ENCODE measurements around the gene ITIH1. TPM values are rescaled to one million over a fixed set of nuclear protein-coding genes. Genes with fewer than 3 reads are reported as not detected.

Gene ITIH1
- total and polyA plus RNA-seq, 2 of the 4 experiments (the other 2 are of a cell fraction): not detected

DNA sequence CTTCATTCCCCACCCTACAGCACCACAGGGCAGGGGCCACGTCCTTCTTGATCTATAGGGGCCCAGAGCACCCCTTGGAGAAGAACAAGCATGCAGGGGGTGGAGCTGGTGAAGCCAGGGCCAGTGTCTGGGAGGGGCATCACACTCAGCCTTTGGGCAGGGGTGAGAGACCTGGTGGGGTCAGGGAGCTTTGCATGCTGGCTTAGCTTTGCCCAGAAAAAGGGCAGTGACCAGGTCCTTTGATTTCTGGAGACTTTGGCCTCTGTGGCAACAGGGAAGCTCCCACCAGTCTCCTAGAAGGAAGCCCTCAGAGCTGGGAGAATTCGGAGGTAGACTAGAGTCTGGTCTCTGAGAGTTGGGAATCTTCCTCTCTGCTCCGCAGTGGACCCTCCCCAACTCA is 52.1 kb downstream of the ITIH1 start:
- Histone ChIP-seq H3K9me3 (ENCODE audit: control insufficient read depth, insufficient read depth, low read length) (no peaks in the 10 kb centered on the region), H3K4me3 (ENCODE audit: insufficient read depth, low read depth, low read length) (no peak overlapping the region), H4K8ac (ENCODE audit: low read depth in 2 of 2, low read length in 2 of 2) (no peak overlapping the region), H2BK15ac (ENCODE audit: low read depth, low read length) (no peak overlapping the region), H3K79me1 (ENCODE audit: low read depth in 1 of 2, low read length in 2 of 2) (no peaks in the 10 kb centered on the region), H3K36me3 (ENCODE audit: control insufficient read depth, insufficient read depth, low read length) (no peaks in the 10 kb centered on the region), H3K14ac (replicated peaks; ENCODE audit: low read depth, low read length) (no peak overlapping the region), H4K5ac (ENCODE audit: low read depth, low read length) (no peak overlapping the region), H2AFZ (replicated peaks; ENCODE audit: low read length, poor library complexity) (no peak overlapping the region), H3K27ac (ENCODE audit: insufficient read depth, low read length) (no peak overlapping the region), H3K56ac (ENCODE audit: extremely low read depth, insufficient read depth, low read length) (no peak overlapping the region), H4K20me1 (ENCODE audit: insufficient read depth, low read length) (no peaks in the 10 kb centered on the region), H3K27me3 (ENCODE audit: control insufficient read depth, insufficient read depth, low read length) (peaks cover 1% of the 10 kb centered on the region; the same call in 1 of the 2 replicates), H2BK5ac (ENCODE audit: low read depth, low read length, poor library complexity, severe bottlenecking) (no peak overlapping the region), H2BK20ac (ENCODE audit: low read depth, low read length) (no peak overlapping the region), H3K4ac (ENCODE audit: low read depth, low read length) (no peak overlapping the region), H3K9me1 (ENCODE audit: insufficient read depth, low read length) (peaks cover 9% of the 10 kb centered on the region; the same call in 1 of the 2 replicates), H2BK120ac (ENCODE audit: low read depth, low read length) (no peak overlapping the region), H3K4me1 (ENCODE audit: control insufficient read depth, insufficient read depth, low read length) (peaks cover 7% of the 10 kb centered on the region), H3K23ac (ENCODE audit: low read depth, low read length) (no peak overlapping the region), H3K4me2 (ENCODE audit: low read depth, low read length) (no peak overlapping the region), H2AK5ac (ENCODE audit: low read depth, low read length) (no peak overlapping the region), H2AK9ac (replicated peaks; ENCODE audit: low read depth, low read length, poor library complexity) (no peak overlapping the region), H3K9ac (ENCODE audit: low read depth, low read length) (no peak overlapping the region), H4K91ac (ENCODE audit: insufficient read depth, low read depth, low read length) (no peak overlapping the region), H3K18ac (ENCODE audit: low read depth, low read length) (no peak overlapping the region)
- BruUV-seq (replicated peaks): no TSS peak
- CTCF ChIA-PET: no interaction called here
- ATAC-seq (ENCODE audit: low read depth) (no peak), DNase-seq (no peak)
- POLR2A ChIA-PET (ENCODE audit: unreplicated experiment): no interaction called here
- WGBS, 2 experiments (ENCODE audit: extremely low coverage in 2 of 2, insufficient read length in 1 of 2): no CpG with 5 or more reads among the region's 3 CpGs
- intact Hi-C loops (cut with micrococcal nuclease): no loop called here
- dilution Hi-C loops (cut with HindIII; ENCODE audit: low sequenced_read_pairs, unreplicated experiment): no loop called here
- TF ChIP-seq BHLHE40 (IDR thresholded peaks at IDR 0.05; ENCODE audit: low read depth, low read length): no peak
- no peak for TF ChIP-seq RCOR1 (IDR thresholded peaks at IDR 0.05; ENCODE audit: insufficient replicate concordance, low read length)
- no peak for TF ChIP-seq CHD1 (IDR thresholded peaks at IDR 0.05; ENCODE audit: low read depth, low read length)
- no peak for TF ChIP-seq MXI1 (IDR thresholded peaks at IDR 0.05; ENCODE audit: borderline replicate concordance, low read depth, low read length)
- TF ChIP-seq RAD21 (IDR thresholded peaks at IDR 0.05; ENCODE audit: low read length): no peak
- TF ChIP-seq CEBPB (IDR thresholded peaks at IDR 0.05; ENCODE audit: low read depth, low read length): no peak
- TF ChIP-seq POLR2A (IDR thresholded peaks at IDR 0.05; ENCODE audit: low read depth, low read length): no peak
- TF ChIP-seq, protein P1, sequence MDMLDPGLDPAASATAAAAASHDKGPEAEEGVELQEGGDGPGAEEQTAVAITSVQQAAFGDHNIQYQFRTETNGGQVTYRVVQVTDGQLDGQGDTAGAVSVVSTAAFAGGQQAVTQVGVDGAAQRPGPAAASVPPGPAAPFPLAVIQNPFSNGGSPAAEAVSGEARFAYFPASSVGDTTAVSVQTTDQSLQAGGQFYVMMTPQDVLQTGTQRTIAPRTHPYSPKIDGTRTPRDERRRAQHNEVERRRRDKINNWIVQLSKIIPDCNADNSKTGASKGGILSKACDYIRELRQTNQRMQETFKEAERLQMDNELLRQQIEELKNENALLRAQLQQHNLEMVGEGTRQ (IDR thresholded peaks at IDR 0.05; ENCODE audit: low read depth, low read length): no peak
- TF ChIP-seq FOS (IDR thresholded peaks at IDR 0.05; ENCODE audit: low read depth, low read length): no peak
- TF ChIP-seq MAZ (IDR thresholded peaks at IDR 0.05; ENCODE audit: borderline replicate concordance, low read depth, low read length): no peak
- TF ChIP-seq, protein P2, sequence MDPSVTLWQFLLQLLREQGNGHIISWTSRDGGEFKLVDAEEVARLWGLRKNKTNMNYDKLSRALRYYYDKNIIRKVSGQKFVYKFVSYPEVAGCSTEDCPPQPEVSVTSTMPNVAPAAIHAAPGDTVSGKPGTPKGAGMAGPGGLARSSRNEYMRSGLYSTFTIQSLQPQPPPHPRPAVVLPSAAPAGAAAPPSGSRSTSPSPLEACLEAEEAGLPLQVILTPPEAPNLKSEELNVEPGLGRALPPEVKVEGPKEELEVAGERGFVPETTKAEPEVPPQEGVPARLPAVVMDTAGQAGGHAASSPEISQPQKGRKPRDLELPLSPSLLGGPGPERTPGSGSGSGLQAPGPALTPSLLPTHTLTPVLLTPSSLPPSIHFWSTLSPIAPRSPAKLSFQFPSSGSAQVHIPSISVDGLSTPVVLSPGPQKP (IDR thresholded peaks at IDR 0.05; ENCODE audit: borderline replicate concordance, low read depth, low read length): no peak
- in situ Hi-C loops (cut with MboI; ENCODE audit: low sequenced_read_pairs): no loop called here

All from IMR-90 (cell line).